IPS-NIHi7 (cell line): ENCODE data around the gene FCHSD2.
"Not testable (repeated sequence)": the region's sequence is repeated elsewhere in the genome, so short reads cannot be mapped to it uniquely, and the experiment has no call there.

Source experiments
- DNase-seq: peaks from one replicate; pipeline ENCODE4 v3.0.0; 2012; ENCODE audit warnings: mixed read lengths; ENCODE audit errors: extremely low spot score

Gene FCHSD2

DNA sequence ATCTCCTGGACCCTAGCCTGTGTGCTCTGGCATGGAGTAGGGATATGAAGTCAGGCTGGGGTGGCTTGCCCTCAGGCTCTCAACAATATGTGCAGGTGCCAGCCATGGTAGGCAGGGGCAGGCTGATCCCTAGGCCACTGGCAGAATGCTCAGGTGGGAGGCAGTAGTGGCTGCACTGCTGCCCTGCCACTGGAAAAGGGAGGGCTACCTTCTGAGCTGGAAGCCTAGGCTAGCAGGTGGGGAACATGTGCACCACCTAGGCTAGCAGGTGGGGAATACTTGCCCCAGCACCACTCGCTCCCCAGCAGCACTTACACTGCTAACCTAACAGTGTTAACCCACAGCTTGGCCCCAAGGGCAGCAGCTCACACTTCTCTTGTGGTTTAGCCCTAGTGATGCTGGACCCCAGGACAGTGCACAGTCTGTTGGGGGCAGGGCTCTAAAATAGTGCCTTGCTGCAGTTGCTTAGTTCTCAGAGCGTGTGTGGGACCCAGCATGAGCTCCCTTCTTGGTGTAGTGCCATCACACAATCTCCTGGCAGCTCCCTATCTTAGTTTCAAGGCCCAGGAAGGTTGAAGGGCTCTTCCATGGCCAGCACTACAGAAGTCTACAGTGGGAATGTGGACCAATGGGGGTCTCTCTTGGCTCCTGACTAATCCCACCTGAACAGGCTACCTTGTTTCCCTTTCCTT, 130.8 kb downstream of the FCHSD2 start:
- no peak for DNase-seq

- DNase-seq, result no peak
Measured at GRCh38 chr11:73009972-73010371, 132.1 kb downstream of the FCHSD2 start.

- DNase-seq, result no peak
Measured at GRCh38 chr11:73004088-73004487, 138.0 kb downstream of the FCHSD2 start.

DNA sequence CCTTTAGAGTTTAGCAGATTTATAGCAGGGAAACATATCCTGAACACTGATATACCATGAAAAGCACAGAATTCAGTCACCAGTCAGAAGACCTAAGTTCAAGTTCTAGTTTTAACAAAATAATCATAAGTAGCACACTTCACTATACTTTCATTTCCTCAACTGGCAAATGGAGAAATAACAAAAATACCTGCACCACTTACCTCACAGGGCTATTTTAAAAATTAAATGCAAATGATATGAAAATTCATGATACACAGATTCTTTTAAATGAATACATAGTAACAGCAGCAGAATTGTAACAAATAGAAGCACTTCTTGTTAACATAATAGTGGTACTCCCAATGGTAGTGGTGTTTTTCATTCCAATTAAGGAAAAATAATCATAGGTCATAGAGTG, 139.0 kb downstream of the FCHSD2 start:
- no peak for DNase-seq

DNA sequence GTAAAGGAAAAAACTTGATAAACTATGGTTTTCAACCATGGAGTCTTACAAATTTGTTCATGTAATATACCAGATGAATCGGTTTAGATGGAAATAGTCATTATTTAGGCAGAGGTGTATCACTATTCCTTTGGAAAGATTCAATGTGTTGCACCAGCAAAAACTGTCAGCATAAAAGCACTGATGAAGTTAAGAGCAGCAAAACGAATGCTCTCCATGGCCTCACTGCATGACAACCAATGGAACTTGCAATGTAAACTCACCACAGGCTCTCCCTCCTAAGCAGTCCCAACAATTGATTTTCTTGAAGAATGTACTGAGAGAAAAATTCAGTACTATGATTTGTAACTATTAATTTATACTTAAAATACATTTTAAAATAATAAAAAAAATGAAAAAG, 139.9 kb downstream of the FCHSD2 start:
- no peak for DNase-seq

- no peak for DNase-seq
Measured at GRCh38 chr11:73001615-73002014, 140.5 kb downstream of the FCHSD2 start.

GRCh38 chr11:72998676-72999075, 143.4 kb downstream of the FCHSD2 start:
- no peak for DNase-seq

DNA sequence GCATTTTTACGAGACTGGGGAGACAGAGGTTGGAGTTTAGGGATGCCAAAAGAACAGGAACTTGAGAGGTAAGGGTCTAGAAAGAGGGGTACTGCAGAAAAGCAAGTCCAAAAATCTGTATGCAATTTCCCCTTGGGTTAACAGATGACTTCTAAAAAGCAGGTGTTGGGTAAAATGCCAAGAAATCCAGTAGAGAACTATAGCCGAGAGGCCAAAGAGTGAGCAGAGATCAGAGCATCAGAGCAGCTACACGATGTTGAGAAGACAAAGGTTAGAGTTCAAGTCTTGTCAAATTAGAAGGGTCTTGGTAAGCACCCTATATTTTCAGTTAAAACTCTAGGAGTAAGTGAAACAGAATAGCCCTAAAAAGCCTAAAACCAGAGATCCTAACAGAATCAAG, 145.2 kb downstream of the FCHSD2 start:
- no peak for DNase-seq

GRCh38 chr11:72989727-72990126, 152.4 kb downstream of the FCHSD2 start:
- no peak for DNase-seq

DNA sequence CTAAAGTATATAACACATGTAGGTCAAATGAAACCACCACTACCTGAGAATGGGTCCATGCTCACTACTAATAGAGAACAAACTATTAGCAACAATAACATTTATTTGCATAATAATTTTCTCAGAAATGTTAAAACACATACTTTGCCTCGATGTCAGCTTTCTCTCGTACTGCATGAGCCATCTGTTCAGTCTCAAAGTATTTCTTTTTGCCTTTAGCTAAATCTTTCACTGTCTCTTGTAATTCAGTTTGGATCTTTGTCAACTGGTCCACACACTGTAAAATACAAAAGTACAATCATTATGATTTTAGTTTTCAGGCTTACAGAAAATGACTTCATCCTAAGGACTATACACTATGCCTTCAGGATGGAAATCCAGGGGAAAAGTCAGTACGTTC, 153.3 kb downstream of the FCHSD2 start:
- DNase-seq, result no peak

DNA sequence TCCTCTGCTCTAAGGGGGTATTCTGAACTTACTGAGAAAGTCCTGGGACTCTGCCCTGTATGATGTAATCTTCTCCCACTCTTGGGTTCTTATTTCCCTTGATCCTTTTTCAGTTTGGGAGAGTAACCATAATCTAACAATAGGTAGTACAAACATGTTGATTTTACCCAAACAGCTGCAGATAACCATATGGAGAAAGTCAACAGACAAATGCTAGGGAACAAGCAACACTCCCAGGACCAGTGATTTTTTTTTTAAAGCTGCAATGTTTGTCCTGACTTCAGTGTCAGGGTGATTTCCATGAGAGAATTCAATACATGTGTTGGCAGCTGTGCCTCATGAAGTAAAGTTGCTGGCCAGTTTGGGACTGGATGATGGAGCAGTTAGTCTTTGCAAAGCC, 156.5 kb downstream of the FCHSD2 start:
- no peak for DNase-seq

GRCh38 chr11:72984453-72985077, 157.6 kb downstream of the FCHSD2 start:
- no peak for DNase-seq

GRCh38 chr11:72983560-72983959, 158.6 kb downstream of the FCHSD2 start:
- no peak for DNase-seq

DNA sequence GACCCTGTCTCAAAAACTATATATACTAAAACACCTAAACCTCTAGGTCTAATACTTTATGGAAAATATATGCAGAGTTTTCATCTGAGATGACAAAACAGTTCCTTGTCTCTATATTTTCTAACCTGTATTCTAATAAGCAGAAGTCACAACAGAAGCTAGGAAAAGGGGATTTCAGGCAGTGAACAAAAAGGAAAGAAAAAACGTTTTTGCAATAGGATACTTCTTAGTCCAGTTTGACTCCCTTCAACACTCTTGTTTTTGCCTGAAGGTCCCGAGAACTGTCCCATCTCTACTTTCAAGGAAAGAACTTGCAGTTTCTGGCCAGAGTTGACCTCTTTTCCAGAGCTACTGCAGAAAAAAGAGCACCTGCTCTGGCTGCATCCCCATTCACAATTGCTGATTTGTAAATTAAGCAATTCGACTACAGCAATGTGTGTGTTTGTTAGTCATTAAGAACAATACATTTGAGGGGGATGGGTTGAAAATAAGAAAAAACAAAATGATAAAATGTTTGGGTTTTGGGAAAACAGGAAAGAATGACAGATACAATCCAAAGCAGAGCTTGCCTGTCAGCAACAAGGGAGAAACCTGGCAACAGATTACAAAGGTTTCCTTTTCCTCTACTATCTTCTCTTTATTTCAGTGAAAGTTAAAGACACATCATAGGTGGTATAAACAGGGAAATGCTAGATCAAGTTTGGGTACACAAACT, 160.0 kb downstream of the FCHSD2 start:
- no peak for DNase-seq

DNA sequence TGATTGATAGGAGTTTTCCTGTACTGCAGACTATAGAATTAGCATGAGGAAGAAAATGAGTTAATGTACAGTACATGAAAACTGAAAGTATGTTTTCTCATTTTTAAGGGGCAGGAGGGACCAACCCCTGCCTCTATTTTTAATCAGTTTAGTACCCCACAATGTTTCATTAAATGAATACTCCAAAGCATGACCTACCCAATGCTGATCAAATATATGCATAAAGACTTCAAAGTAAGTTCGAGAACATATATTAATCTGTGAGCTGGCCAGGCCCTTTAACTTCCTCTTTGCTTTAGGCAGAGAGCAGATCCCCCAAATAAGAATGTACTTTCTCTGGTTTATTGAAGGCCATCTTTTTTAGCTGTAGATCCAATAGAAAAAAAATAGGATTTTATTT, 161.0 kb downstream of the FCHSD2 start:
- no peak for DNase-seq

DNA sequence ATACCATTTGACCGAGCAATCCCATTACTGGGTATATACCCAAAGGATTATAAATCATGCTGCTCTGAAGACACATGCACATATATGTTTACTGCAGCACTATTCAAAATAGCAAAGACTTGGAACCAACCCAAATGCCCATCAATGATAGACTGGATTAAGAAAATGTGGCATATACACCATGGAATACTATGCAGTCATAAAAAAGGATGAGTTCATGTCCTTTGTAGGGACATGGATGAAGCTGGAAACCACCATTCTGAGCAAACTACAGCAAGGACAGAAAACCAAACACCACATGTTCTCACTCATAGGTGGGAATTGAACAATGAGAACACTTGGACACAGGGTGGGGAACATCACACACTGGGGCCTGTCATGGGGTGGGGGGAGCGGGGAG, 164.3 kb downstream of the FCHSD2 start:
- not testable (repeated sequence) for DNase-seq

DNA sequence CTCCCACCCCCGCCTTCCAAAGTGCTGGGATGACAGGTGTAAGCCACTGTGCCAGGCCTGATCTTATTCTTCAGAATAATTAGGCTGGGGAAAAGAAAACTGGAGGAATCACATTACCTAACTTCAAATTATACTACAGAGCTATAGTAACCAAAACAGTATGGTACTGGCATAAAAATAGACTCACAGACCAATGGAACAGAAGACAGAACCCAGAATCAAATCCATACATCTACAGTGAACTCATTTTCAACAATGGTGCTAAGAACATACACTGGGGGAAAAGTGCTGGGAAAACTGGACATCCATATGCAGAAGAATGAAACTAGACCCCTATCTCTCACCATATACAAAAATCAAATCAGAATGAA, 165.6 kb downstream of the FCHSD2 start:
- DNase-seq, result not testable (repeated sequence)

GRCh38 chr11:72975778-72976521, 166.2 kb downstream of the FCHSD2 start:
- DNase-seq, result no peak

- DNase-seq, result no peak
Measured at GRCh38 chr11:72974487-72975205, 167.5 kb downstream of the FCHSD2 start.

DNA sequence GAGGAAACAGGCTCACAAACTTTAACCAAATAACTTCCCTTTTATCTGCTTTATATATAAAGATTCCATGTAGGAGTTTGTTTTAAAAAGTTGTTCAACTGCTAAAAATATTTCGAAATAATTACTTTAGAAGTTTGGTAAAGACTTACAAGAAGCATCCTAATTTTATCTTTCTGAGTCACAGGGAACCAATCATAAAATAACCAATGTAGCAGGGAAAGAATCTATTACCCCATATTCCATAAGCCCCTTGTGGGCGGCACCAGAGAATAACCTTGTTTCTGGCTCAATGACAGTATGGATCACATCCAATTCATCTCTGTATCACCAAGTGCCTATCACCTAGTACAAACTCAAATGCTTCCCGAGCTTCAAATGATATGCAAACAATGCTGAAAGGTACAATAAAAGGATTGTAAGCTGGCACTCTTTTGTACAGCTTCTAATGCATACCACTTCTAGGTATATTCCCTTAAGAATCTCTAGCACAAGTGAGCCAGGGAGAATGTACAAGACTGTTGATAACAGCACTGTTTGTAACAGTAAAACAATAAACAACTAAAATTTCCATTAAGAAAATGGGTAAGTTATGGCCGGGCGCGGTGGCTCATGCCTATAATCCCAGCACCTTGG, 169.5 kb downstream of the FCHSD2 start:
- DNase-seq, result no peak
